Progenitor cell of endocrine pancreas (in vitro differentiated cells): ENCODE results near the gene ATP1A1. TPM values are rescaled to one million over a fixed set of nuclear protein-coding genes. Genes with fewer than 3 reads are reported as not detected.

ENCODE experiments used
- DNase-seq: peaks from one replicate; pipeline ENCODE4 v3.0.0; 2021; ENCODE audit warnings: low spot score; ENCODE audit not compliant: unreplicated experiment
- H3K27ac Mint-ChIP-seq: 2 replicates; pipeline ENCODE4 v1.8.0; 2021; ENCODE audit warnings: mild to moderate bottlenecking, moderate library complexity, mixed read lengths
- H3K27me3 Mint-ChIP-seq: 2 replicates; pipeline ENCODE4 v1.8.0; 2021; ENCODE audit warnings: mixed read lengths
- H3K36me3 Mint-ChIP-seq: 2 replicates; pipeline ENCODE4 v1.8.0; 2022; ENCODE audit warnings: mixed read lengths; ENCODE audit not compliant: insufficient read depth
- H3K4me1 Mint-ChIP-seq: 2 replicates; pipeline ENCODE4 v1.8.0; 2021; ENCODE audit warnings: low read depth, mixed read lengths
- H3K4me3 Mint-ChIP-seq: 2 replicates; pipeline ENCODE4 v1.8.0; 2021; ENCODE audit warnings: low read depth, mild to moderate bottlenecking, moderate library complexity, mixed read lengths
- H3K9me3 Mint-ChIP-seq: 2 replicates; pipeline ENCODE4 v1.8.0; 2021; ENCODE audit warnings: low read depth, mixed read lengths
- CTCF ChIP-seq: fragments of 200-600 bp; sonication (generic); IDR thresholded peaks from one replicate; pipeline ENCODE4 v1.5.0; 2021; ENCODE audit warnings: antibody characterized with exemption, mild to moderate bottlenecking; ENCODE audit not compliant: unreplicated experiment
- total RNA-seq: library from RNA; stranded (reverse); gene quantifications from 2 replicates; pipeline ENCODE4 v1.2.1, GENCODE V29; 2021

The ATP1A1 gene
- total RNA-seq, 1 donor from 2014 or later: 332 TPM

- TF ChIP-seq CTCF: no peak
- Mint-ChIP-seq H3K4me3 (no peak overlapping the region), H3K36me3 (no peaks in the 10 kb centered on the region), H3K9me3 (no peaks in the 10 kb centered on the region), H3K27me3 (peaks cover 3% of the 10 kb centered on the region), H3K27ac (no peak overlapping the region), H3K4me1 (peaks cover 4% of the 10 kb centered on the region)
- DNase-seq: no peak
Observed at GRCh38 chr1:116424863-116425262, 51.8 kb downstream of the ATP1A1 start.

GRCh38 chr1:116425987-116426386 lies 52.9 kb downstream of the ATP1A1 start:
- Mint-ChIP-seq H3K4me1 (no peaks in the 10 kb centered on the region), H3K27ac (no peak overlapping the region), H3K9me3 (no peaks in the 10 kb centered on the region), H3K36me3 (no peaks in the 10 kb centered on the region), H3K4me3 (no peak overlapping the region), H3K27me3 (peaks cover 3% of the 10 kb centered on the region)
- no peak for TF ChIP-seq CTCF
- DNase-seq: no peak

GRCh38 chr1:116426401-116426800 lies 53.4 kb downstream of the ATP1A1 start:
- TF ChIP-seq CTCF: no peak
- Mint-ChIP-seq H3K36me3 (no peaks in the 10 kb centered on the region), H3K27me3 (peaks cover 3% of the 10 kb centered on the region), H3K9me3 (no peaks in the 10 kb centered on the region), H3K4me3 (no peak overlapping the region), H3K4me1 (no peaks in the 10 kb centered on the region), H3K27ac (no peak overlapping the region)
- no peak for DNase-seq

GRCh38 chr1:116428576-116428975 lies 55.5 kb downstream of the ATP1A1 start:
- TF ChIP-seq CTCF: no peak
- Mint-ChIP-seq H3K4me3 (no peak overlapping the region), H3K27ac (no peak overlapping the region), H3K4me1 (peaks cover 16% of the 10 kb centered on the region), H3K36me3 (no peaks in the 10 kb centered on the region), H3K27me3 (peaks cover 3% of the 10 kb centered on the region), H3K9me3 (no peaks in the 10 kb centered on the region)
- DNase-seq: no peak

GRCh38 chr1:116429821-116430374 lies 56.9 kb downstream of the ATP1A1 start:
- Mint-ChIP-seq H3K27me3 (no peaks in the 10 kb centered on the region), H3K36me3 (no peaks in the 10 kb centered on the region), H3K4me1 (peaks cover 17% of the 10 kb centered on the region), H3K9me3 (peaks cover 3% of the 10 kb centered on the region), H3K27ac (no peak overlapping the region), H3K4me3 (no peak overlapping the region)
- no peak for DNase-seq
- no peak for TF ChIP-seq CTCF
